ENCODE results near the gene KIAA0513. TPM values are rescaled to one million over a fixed set of nuclear protein-coding genes. Genes with fewer than 3 reads are reported as not detected.

The KIAA0513 gene
- total and polyA plus RNA-seq, 2 donors (not counting 1 experiment from before 2014, with no cell fraction given) = 1.1 to 2.1 TPM

DNA sequence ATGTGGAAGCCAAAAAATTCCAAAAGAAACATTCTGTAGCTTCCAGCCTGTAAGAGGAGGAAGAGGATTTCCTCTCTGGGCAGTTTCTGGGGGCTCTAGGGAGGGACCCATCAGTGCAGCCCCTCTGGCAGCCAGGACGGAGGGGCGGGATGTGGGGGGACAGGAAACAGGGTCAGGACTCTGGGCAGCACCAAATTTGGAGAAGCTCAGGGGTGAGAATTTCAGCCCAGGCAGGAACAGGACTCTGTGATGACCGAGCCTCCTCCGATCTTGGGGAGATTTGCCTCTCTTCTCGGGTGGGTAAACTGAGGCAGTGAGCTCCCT is 103.1 kb downstream of the KIAA0513 start:
- H3K27ac Mint-ChIP-seq = no peak overlapping the region
- Histone ChIP-seq H3K9ac (ENCODE audit: low read length) (no peak overlapping the region), H2AFZ (ENCODE audit: insufficient read depth, low read depth, low read length, poor library complexity, severe bottlenecking) (no peak overlapping the region), H4K20me1 (ENCODE audit: control insufficient read depth, insufficient read depth, low read length, poor library complexity, severe bottlenecking) (no peaks in the 10 kb centered on the region), H3K4me2 (replicated peaks; ENCODE audit: low read depth, low read length, poor library complexity, severe bottlenecking) (no peak overlapping the region), H3K79me2 (ENCODE audit: control insufficient read depth, insufficient read depth, low read length) (no peaks in the 10 kb centered on the region), H3K27me3 (replicated peaks in 1 of 4; ENCODE audit: control extremely low read depth in 1 of 4, control insufficient read depth in 3 of 4, insufficient read depth in 4 of 4, low read length in 3 of 4) (peaks cover 0 to 1% (median under 1%) of the 10 kb centered on the region in 4 experiments), H3K27ac (ENCODE audit: low read length in 2 of 2) (no peak overlapping the region), H3K36me3 (replicated peaks in 1 of 2; ENCODE audit: control extremely low read depth in 1 of 2, control insufficient read depth in 1 of 2, extremely low read depth in 1 of 2, insufficient read depth in 2 of 2, low read length in 1 of 2) (no peaks in the 10 kb centered on the region), H3K9me3 (ENCODE audit: control extremely low read depth in 1 of 3, control insufficient read depth in 2 of 3, insufficient read depth in 1 of 3, low read length in 2 of 3) (peaks cover 0 to 4% (median 0%) of the 10 kb centered on the region in 3 donors), H3K4me3 (ENCODE audit: control extremely low read depth in 1 of 5, extremely low read depth in 1 of 5, insufficient read depth in 1 of 5, low read depth in 2 of 5, low read length in 4 of 5) (no peak overlapping the region), H3K4me1 (ENCODE audit: control insufficient read depth in 2 of 2, insufficient read depth in 2 of 2, low read length in 2 of 2) (peaks cover 0 to 11% of the 10 kb centered on the region in 2 donors)
- 78% methylated on average over 5 of the region's 5 CpGs for WGBS (ENCODE audit: insufficient coverage)
- H3K9me3 Mint-ChIP-seq (ENCODE audit: insufficient read depth) = no peaks in the 10 kb centered on the region
- H3K27me3 Mint-ChIP-seq = no peaks in the 10 kb centered on the region
- POLR2A ChIA-PET = no interaction called here
- TF ChIP-seq EZH2 (IDR thresholded peaks at IDR 0.05; ENCODE audit: borderline replicate concordance, insufficient read depth, low read depth, low read length, poor library complexity, severe bottlenecking) = no peak
- TF ChIP-seq, protein P1, sequence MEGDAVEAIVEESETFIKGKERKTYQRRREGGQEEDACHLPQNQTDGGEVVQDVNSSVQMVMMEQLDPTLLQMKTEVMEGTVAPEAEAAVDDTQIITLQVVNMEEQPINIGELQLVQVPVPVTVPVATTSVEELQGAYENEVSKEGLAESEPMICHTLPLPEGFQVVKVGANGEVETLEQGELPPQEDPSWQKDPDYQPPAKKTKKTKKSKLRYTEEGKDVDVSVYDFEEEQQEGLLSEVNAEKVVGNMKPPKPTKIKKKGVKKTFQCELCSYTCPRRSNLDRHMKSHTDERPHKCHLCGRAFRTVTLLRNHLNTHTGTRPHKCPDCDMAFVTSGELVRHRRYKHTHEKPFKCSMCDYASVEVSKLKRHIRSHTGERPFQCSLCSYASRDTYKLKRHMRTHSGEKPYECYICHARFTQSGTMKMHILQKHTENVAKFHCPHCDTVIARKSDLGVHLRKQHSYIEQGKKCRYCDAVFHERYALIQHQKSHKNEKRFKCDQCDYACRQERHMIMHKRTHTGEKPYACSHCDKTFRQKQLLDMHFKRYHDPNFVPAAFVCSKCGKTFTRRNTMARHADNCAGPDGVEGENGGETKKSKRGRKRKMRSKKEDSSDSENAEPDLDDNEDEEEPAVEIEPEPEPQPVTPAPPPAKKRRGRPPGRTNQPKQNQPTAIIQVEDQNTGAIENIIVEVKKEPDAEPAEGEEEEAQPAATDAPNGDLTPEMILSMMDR (IDR thresholded peaks at IDR 0.05) = no peak
- DNase-seq (no peak), ATAC-seq (ENCODE audit: low read depth) (no peak)
- intact Hi-C loops (cut with micrococcal nuclease) = no loop called here
- H3K4me3 Mint-ChIP-seq = no peak overlapping the region
- no peaks in the 10 kb centered on the region for H3K4me1 Mint-ChIP-seq
- CTCF ChIA-PET = interaction anchor here (0.6 to 1.1 kb wide), 2 partner anchors 16 to 477 kb away, joined by 4 to 5 read pairs; no protein-coding TSS in a partner anchor

DNA sequence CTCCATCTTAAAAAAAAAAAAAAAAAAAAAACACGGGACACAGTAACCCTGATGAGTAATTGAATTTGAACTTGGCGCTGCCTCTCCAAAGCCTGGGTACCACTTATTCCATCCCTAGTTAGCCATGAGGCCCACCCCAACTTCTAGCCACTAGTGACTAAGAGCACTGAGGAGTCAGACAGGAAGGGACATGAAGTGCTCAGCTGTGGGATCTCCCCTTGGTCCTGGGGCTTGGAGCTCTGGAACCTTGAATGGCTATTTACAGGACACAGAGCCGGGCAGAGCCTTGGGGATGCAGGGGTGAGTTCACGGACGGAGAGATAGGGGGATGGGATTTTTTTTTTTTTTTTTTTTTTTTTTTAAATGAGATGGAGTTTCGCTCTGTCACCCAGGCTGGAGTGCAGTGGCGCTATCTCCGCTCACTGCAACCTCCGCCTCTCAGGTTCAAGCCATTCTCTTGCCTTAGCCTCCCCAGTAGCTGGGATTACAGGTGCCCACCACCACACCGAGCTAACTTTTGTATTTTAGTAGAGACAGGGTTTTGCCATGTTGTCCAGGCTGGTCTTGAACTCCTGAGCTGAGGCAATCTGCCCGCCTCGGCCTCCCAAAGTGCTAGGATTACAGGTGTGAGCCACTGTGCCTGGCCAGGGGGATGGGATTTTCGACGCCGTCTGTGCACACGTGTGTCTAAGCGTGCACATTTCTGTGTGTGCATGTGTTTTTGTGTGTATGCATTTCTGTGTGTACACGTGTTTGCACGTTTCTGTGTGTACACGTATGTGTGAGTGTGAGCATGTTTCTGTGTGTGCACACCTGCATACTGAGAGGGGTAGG is 105.1 kb downstream of the KIAA0513 start:
- Histone ChIP-seq H3K36me3 (replicated peaks in 1 of 2; ENCODE audit: control extremely low read depth in 1 of 2, control insufficient read depth in 1 of 2, extremely low read depth in 1 of 2, insufficient read depth in 2 of 2, low read length in 1 of 2) (no peaks in the 10 kb centered on the region), H3K4me1 (ENCODE audit: control insufficient read depth in 2 of 2, insufficient read depth in 2 of 2, low read length in 2 of 2) (peaks cover 5 to 26% of the 10 kb centered on the region in 2 donors), H3K79me2 (ENCODE audit: control insufficient read depth, insufficient read depth, low read length) (no peaks in the 10 kb centered on the region), H3K9me3 (ENCODE audit: control extremely low read depth in 1 of 3, control insufficient read depth in 2 of 3, insufficient read depth in 1 of 3, low read length in 2 of 3) (peaks cover 0 to 11% (median 0%) of the 10 kb centered on the region in 3 donors), H4K20me1 (ENCODE audit: control insufficient read depth, insufficient read depth, low read length, poor library complexity, severe bottlenecking) (no peaks in the 10 kb centered on the region), H3K27me3 (replicated peaks in 1 of 4; ENCODE audit: control extremely low read depth in 1 of 4, control insufficient read depth in 3 of 4, insufficient read depth in 4 of 4, low read length in 3 of 4) (peaks cover 0 to 13% (median 4%) of the 10 kb centered on the region in 4 experiments), H2AFZ (ENCODE audit: insufficient read depth, low read depth, low read length, poor library complexity, severe bottlenecking) (no peak overlapping the region), H3K9ac (ENCODE audit: low read length) (no peak overlapping the region), H3K4me3 (ENCODE audit: control extremely low read depth in 1 of 5, extremely low read depth in 1 of 5, insufficient read depth in 1 of 5, low read depth in 2 of 5, low read length in 4 of 5) (no peak overlapping the region), H3K27ac (ENCODE audit: low read length in 2 of 2) (no peak overlapping the region), H3K4me2 (replicated peaks; ENCODE audit: low read depth, low read length, poor library complexity, severe bottlenecking) (no peak overlapping the region)
- ATAC-seq (ENCODE audit: low read depth) = no peak
- Mint-ChIP-seq H3K27ac (no peak overlapping the region), H3K9me3 (ENCODE audit: insufficient read depth) (no peaks in the 10 kb centered on the region), H3K4me1 (peaks cover 10% of the 10 kb centered on the region), H3K27me3 (peaks cover 5% of the 10 kb centered on the region), H3K4me3 (no peak overlapping the region)
- CTCF ChIA-PET = no interaction called here
- 98% methylated on average over 17 of the region's 20 CpGs for WGBS (ENCODE audit: insufficient coverage)
- no peak for DNase-seq
- POLR2A ChIA-PET = no interaction called here
- TF ChIP-seq, protein P1 (IDR thresholded peaks at IDR 0.05) = no peak
- TF ChIP-seq EZH2 (IDR thresholded peaks at IDR 0.05; ENCODE audit: borderline replicate concordance, insufficient read depth, low read depth, low read length, poor library complexity, severe bottlenecking) = no peak
- intact Hi-C loops (cut with micrococcal nuclease) = no loop called here
